HL-60 (cell line): ENCODE results near the gene CLSTN3.

Experiments used
- CTCF ChIP-seq: IDR thresholded peaks from one replicate; pipeline ENCODE4 v1.5.1; 2011; ENCODE audit warnings: low read length, control low read depth, inconsistent platforms; ENCODE audit not compliant: insufficient read depth
- GABPA ChIP-seq: IDR thresholded peaks from 2 replicates; pipeline ENCODE4 v1.6.1; 2012; ENCODE audit warnings: low read depth
- POLR2AphosphoS5 ChIP-seq: IDR thresholded peaks from 2 replicates; pipeline ENCODE4 v1.6.1; 2012; ENCODE audit warnings: low read depth
- REST ChIP-seq: IDR thresholded peaks from 2 replicates; pipeline ENCODE4 v1.6.1; 2012; ENCODE audit warnings: low read depth; ENCODE audit not compliant: insufficient replicate concordance
- SPI1 ChIP-seq: IDR thresholded peaks from 2 replicates; pipeline ENCODE4 v1.6.1; 2012; ENCODE audit warnings: low read depth, mild to moderate bottlenecking, borderline replicate concordance

DNA sequence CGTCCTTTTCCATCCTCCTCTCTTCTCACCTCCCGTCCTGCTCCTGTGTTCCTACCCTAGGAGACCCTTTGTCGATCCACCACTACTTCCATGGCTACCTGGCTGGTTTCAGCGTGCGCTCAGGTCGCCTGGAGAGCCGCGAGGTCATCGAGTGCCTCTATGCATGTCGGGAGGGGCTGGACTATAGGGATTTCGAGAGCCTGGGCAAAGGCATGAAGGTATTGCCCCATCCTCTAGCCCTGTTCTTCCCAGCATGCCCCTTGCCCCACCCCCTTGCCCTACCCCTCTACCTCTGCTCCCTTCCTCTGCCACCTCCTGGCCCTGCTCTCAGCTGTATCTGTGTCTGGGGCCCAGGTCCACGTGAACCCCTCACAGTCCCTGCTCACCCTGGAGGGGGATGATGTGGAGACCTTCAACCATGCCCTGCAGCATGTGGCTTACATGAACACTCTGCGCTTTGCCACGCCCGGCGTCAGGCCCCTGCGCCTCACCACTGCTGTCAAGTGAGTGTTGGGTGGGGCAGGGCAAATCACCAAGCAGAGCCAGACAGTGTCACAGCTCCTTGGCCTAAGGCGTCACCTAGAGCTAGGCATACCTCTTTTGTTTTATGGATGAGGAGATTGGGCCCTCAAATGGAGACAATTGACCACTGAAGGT, 12.8 kb downstream of the CLSTN3 start:
- no peak for TF ChIP-seq CTCF
- no peak for TF ChIP-seq POLR2AphosphoS5
- no peak for TF ChIP-seq SPI1
- no peak for TF ChIP-seq REST
- TF ChIP-seq GABPA, result no peak
